Fibroblast of upper back skin (primary cell): ENCODE measurements around the gene OSBPL10.
"Not testable (repeated sequence)": the region's sequence is repeated elsewhere in the genome, so short reads cannot be mapped to it uniquely, and the experiment has no call there.

Experiments used
- DNase-seq: peaks from one replicate; pipeline ENCODE4 v3.0.0-alpha.2; 2013

OSBPL10 gene

GRCh38 chr3:31981206-31982181 is at the start of gene OSBPL10, which contains the start of gene ZNF860:
TSS of gene OSBPL10 (minus strand) at chr3:31981262. CDS start at chr3:31981179, 83 bp downstream.
TSS of gene ZNF860 (plus strand) at chr3:31981750. CDS start at chr3:31989080, 7,330 bp downstream.
- DNase-seq: peak; percentile 95

GRCh38 chr3:32026593-32026992 is 45.5 kb upstream of the OSBPL10 start:
- no peak for DNase-seq

GRCh38 chr3:32022947-32023346 is 41.9 kb upstream of the OSBPL10 start:
- DNase-seq: no peak

GRCh38 chr3:32021748-32022147 is 40.7 kb upstream of the OSBPL10 start:
- DNase-seq: no peak

- no peak for DNase-seq
Measured at GRCh38 chr3:32021155-32021554, 40.1 kb upstream of the OSBPL10 start.

- DNase-seq: peak; percentile 54
Measured at GRCh38 chr3:32018757-32019564, 37.9 kb upstream of the OSBPL10 start.

- DNase-seq: no peak
Measured at GRCh38 chr3:32017286-32017685, 36.2 kb upstream of the OSBPL10 start.

- not testable (repeated sequence) for DNase-seq
Measured at GRCh38 chr3:32015638-32016037, 34.6 kb upstream of the OSBPL10 start.

GRCh38 chr3:32010699-32011098 is 29.6 kb upstream of the OSBPL10 start:
- not testable (repeated sequence) for DNase-seq

- no peak for DNase-seq
Measured at GRCh38 chr3:32009957-32010356, 28.9 kb upstream of the OSBPL10 start.

GRCh38 chr3:32009101-32009500 is 28.0 kb upstream of the OSBPL10 start:
- no peak for DNase-seq

- no peak for DNase-seq
Measured at GRCh38 chr3:32004113-32004765, 23.2 kb upstream of the OSBPL10 start.

- no peak for DNase-seq
Measured at GRCh38 chr3:32003380-32003779, 22.3 kb upstream of the OSBPL10 start.

- DNase-seq: peak; percentile 59
Measured at GRCh38 chr3:32002561-32003368, 21.7 kb upstream of the OSBPL10 start.

GRCh38 chr3:32000877-32001276 is 19.8 kb upstream of the OSBPL10 start:
- DNase-seq: no peak

- no peak for DNase-seq
Measured at GRCh38 chr3:31999907-32000439, 18.9 kb upstream of the OSBPL10 start.

- no peak for DNase-seq
Measured at GRCh38 chr3:31997500-31997899, 16.4 kb upstream of the OSBPL10 start.

GRCh38 chr3:31996195-31996594 is 15.1 kb upstream of the OSBPL10 start:
- DNase-seq: no peak

GRCh38 chr3:31995026-31995425 is 14.0 kb upstream of the OSBPL10 start:
- not testable (repeated sequence) for DNase-seq

- DNase-seq: no peak
Measured at GRCh38 chr3:31993843-31994242, 12.8 kb upstream of the OSBPL10 start.

- not testable (repeated sequence) for DNase-seq
Measured at GRCh38 chr3:31992995-31993394, 11.9 kb upstream of the OSBPL10 start.

GRCh38 chr3:31988271-31988670 is 7.2 kb upstream of the OSBPL10 start:
- DNase-seq: peak; percentile 74
